Neural cell (in vitro differentiated cells): ENCODE measurements around the gene ZNF512B.

ENCODE experiments used
- EZH2 ChIP-seq: fragments of 200-600, 300-800 bp; shearing (Covaris generic), sonication (generic); IDR thresholded peaks from 2 replicates; pipeline ENCODE4 v1.6.1; 2014; ENCODE audit warnings: antibody characterized with exemption, low read length, borderline replicate concordance, mild to moderate bottlenecking; ENCODE audit not compliant: insufficient read depth, poor library complexity, severe bottlenecking
- POLR2AphosphoS5 ChIP-seq: IDR thresholded peaks from 2 replicates; pipeline ENCODE4 v1.6.1; 2012
- REST ChIP-seq: IDR thresholded peaks from 2 replicates; pipeline ENCODE4 v1.6.1; 2012; ENCODE audit warnings: borderline replicate concordance
- TF ChIP-seq, protein P1 (sequence below): fragments of 450-650 bp; IDR thresholded peaks from 2 replicates; pipeline ENCODE4 v1.5.1; 2014; ENCODE audit warnings: antibody characterized with exemption, mild to moderate bottlenecking, moderate library complexity; ENCODE audit not compliant: poor library complexity, severe bottlenecking

GRCh38 chr20:64005394-64005793, 35.7 kb upstream of the ZNF512B start:
- TF ChIP-seq, protein P1, sequence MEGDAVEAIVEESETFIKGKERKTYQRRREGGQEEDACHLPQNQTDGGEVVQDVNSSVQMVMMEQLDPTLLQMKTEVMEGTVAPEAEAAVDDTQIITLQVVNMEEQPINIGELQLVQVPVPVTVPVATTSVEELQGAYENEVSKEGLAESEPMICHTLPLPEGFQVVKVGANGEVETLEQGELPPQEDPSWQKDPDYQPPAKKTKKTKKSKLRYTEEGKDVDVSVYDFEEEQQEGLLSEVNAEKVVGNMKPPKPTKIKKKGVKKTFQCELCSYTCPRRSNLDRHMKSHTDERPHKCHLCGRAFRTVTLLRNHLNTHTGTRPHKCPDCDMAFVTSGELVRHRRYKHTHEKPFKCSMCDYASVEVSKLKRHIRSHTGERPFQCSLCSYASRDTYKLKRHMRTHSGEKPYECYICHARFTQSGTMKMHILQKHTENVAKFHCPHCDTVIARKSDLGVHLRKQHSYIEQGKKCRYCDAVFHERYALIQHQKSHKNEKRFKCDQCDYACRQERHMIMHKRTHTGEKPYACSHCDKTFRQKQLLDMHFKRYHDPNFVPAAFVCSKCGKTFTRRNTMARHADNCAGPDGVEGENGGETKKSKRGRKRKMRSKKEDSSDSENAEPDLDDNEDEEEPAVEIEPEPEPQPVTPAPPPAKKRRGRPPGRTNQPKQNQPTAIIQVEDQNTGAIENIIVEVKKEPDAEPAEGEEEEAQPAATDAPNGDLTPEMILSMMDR = no peak
- TF ChIP-seq EZH2 (no peak), POLR2AphosphoS5 (no peak), REST (no peak)
